H9 (cell line): Measurements from ENCODE around the gene GSG1L. TPM values are rescaled to one million over a fixed set of nuclear protein-coding genes. Genes with fewer than 3 reads are reported as not detected.

ENCODE experiments used
- DNase-seq: peaks from one replicate; pipeline ENCODE4 v3.0.0-alpha.2; 2017
- H2AFZ ChIP-seq: one replicate; pipeline ENCODE4 v1.6.1; 2013; ENCODE audit warnings: mild to moderate bottlenecking, low read length, control low read depth, moderate library complexity
- H2AK5ac ChIP-seq: 2 replicates; pipeline ENCODE4 v1.6.1; 2013; ENCODE audit warnings: low read length, control low read depth, mixed read lengths; ENCODE audit not compliant: insufficient read length
- H2BK120ac ChIP-seq: one replicate; pipeline ENCODE4 v1.6.1; 2013; ENCODE audit warnings: low read depth, mild to moderate bottlenecking, low read length, control low read depth, inconsistent platforms; ENCODE audit not compliant: poor library complexity, severe bottlenecking
- H2BK12ac ChIP-seq: 2 replicates; pipeline ENCODE4 v1.6.1; 2013; ENCODE audit warnings: low read length, control low read depth, mixed read lengths, low read depth; ENCODE audit not compliant: insufficient read length
- H2BK15ac ChIP-seq: 2 replicates; pipeline ENCODE4 v1.6.1; 2013; ENCODE audit warnings: low read depth, low read length, control low read depth
- H2BK20ac ChIP-seq: one replicate; pipeline ENCODE4 v1.6.1; 2013; ENCODE audit warnings: low read depth, mild to moderate bottlenecking, low read length, control low read depth, inconsistent platforms; ENCODE audit not compliant: poor library complexity, severe bottlenecking
- H2BK5ac ChIP-seq: 2 replicates; pipeline ENCODE4 v1.6.1; 2013; ENCODE audit warnings: low read length, control low read depth, mixed read lengths; ENCODE audit not compliant: insufficient read length
- H3K14ac ChIP-seq: 2 replicates; pipeline ENCODE4 v1.6.1; 2013; ENCODE audit warnings: low read length, control low read depth; ENCODE audit not compliant: insufficient read depth
- H3K18ac ChIP-seq: 2 replicates; pipeline ENCODE4 v1.6.1; 2013; ENCODE audit warnings: low read depth, mild to moderate bottlenecking, mixed read lengths, low read length, control low read depth; ENCODE audit not compliant: insufficient read length
- H3K23ac ChIP-seq: 2 replicates; pipeline ENCODE4 v1.6.1; 2013; ENCODE audit warnings: low read length, control low read depth, mixed read lengths, low read depth; ENCODE audit not compliant: insufficient read length
- H3K23me2 ChIP-seq: 2 replicates; pipeline ENCODE4 v1.6.1; 2013; ENCODE audit warnings: low read depth, mild to moderate bottlenecking, mixed read lengths, low read length, control low read depth; ENCODE audit not compliant: insufficient read length, poor library complexity, severe bottlenecking
- H3K27ac ChIP-seq: 2 replicates; pipeline ENCODE4 v1.5.1; 2013; ENCODE audit warnings: low read length, control low read depth, mixed read lengths, low read depth; ENCODE audit not compliant: insufficient read length
- H3K27me3 ChIP-seq: 2 replicates; pipeline ENCODE4 v1.6.1; 2013; ENCODE audit warnings: low read length, control low read depth, inconsistent platforms; ENCODE audit not compliant: insufficient read depth
- H3K4ac ChIP-seq: 2 replicates; pipeline ENCODE4 v1.6.1; 2013; ENCODE audit warnings: low read depth, mild to moderate bottlenecking, control low read depth, inconsistent platforms, low read length, moderate library complexity
- H3K4me1 ChIP-seq: 2 replicates; pipeline ENCODE4 v1.6.1; 2013; ENCODE audit warnings: low read length, control low read depth, inconsistent platforms; ENCODE audit not compliant: insufficient read depth
- H3K4me2 ChIP-seq: 2 replicates; pipeline ENCODE4 v1.6.1; 2013; ENCODE audit warnings: low read length, control low read depth, mixed read lengths; ENCODE audit not compliant: insufficient read length, insufficient read depth
- H3K56ac ChIP-seq: 2 replicates; pipeline ENCODE4 v1.6.1; 2013; ENCODE audit warnings: low read depth, mild to moderate bottlenecking, mixed read lengths, low read length, control low read depth; ENCODE audit not compliant: insufficient read length
- H3K79me1 ChIP-seq: 2 replicates; pipeline ENCODE4 v1.6.1; 2013; ENCODE audit warnings: low read depth, mild to moderate bottlenecking, moderate library complexity, low read length, control low read depth, inconsistent platforms; ENCODE audit not compliant: insufficient read depth, poor library complexity, severe bottlenecking
- H3K79me2 ChIP-seq: 2 replicates; pipeline ENCODE4 v1.6.1; 2013; ENCODE audit warnings: low read length, control low read depth, inconsistent platforms; ENCODE audit not compliant: insufficient read depth
- H3K9ac ChIP-seq: 2 replicates; pipeline ENCODE4 v1.6.1; 2013; ENCODE audit warnings: low read length, control low read depth, mixed read lengths; ENCODE audit not compliant: insufficient read length; ENCODE audit errors: extremely low read depth
- H3K9me3 ChIP-seq: one replicate; pipeline ENCODE4 v1.6.1; 2013; ENCODE audit warnings: low read depth, low read length, inconsistent platforms; ENCODE audit not compliant: control insufficient read depth
- H3T11ph ChIP-seq: one replicate; pipeline ENCODE4 v1.6.1; 2013; ENCODE audit warnings: mild to moderate bottlenecking, low read length, control low read depth, inconsistent platforms
- H4K20me1 ChIP-seq: one replicate; pipeline ENCODE4 v1.6.1; 2013; ENCODE audit not compliant: control insufficient read depth, insufficient read length, insufficient read depth
- H4K5ac ChIP-seq: 2 replicates; pipeline ENCODE4 v1.6.1; 2013; ENCODE audit warnings: low read depth, mild to moderate bottlenecking, mixed read lengths, low read length, control low read depth; ENCODE audit not compliant: insufficient read length
- H4K8ac ChIP-seq: replicated peaks from 2 replicates; pipeline ENCODE4 v1.6.1; 2013; ENCODE audit warnings: low read length, control low read depth, mixed read lengths, low read depth; ENCODE audit not compliant: insufficient read length
- H4K91ac ChIP-seq: 2 replicates; pipeline ENCODE4 v1.6.1; 2013; ENCODE audit warnings: low read depth, mild to moderate bottlenecking, moderate library complexity, mixed read lengths, low read length, control low read depth; ENCODE audit not compliant: insufficient read length
- H3K27ac Mint-ChIP-seq, 3 experiments: 2 replicates in 2 of 3; 3 replicates in 1 of 3; pipeline ENCODE4 v1.8.0; 2020 to 2021; ENCODE audit warnings: mixed read lengths in 3 of 3, mild to moderate bottlenecking in 1 of 3, moderate library complexity in 1 of 3
- H3K27me3 Mint-ChIP-seq: 2 replicates; pipeline ENCODE4 v1.8.0; 2021; ENCODE audit warnings: low read depth, mild to moderate bottlenecking, moderate library complexity, mixed read lengths
- H3K36me3 Mint-ChIP-seq, 3 experiments: 2 replicates in 2 of 3; 3 replicates in 1 of 3; pipeline ENCODE4 v1.8.0; 2020 to 2021; ENCODE audit warnings: low read depth in 3 of 3, mixed read lengths in 3 of 3; ENCODE audit not compliant: insufficient read depth in 1 of 3
- H3K4me1 Mint-ChIP-seq, 2 experiments: 2 replicates each; pipeline ENCODE4 v1.8.0; 2020; ENCODE audit warnings: mixed read lengths in 2 of 2
- H3K4me3 Mint-ChIP-seq, 2 experiments: 2 replicates in 1 of 2; 3 replicates in 1 of 2; pipeline ENCODE4 v1.8.0; 2020 to 2021; ENCODE audit warnings: mild to moderate bottlenecking in 2 of 2, mixed read lengths in 2 of 2, moderate library complexity in 1 of 2
- H3K9me3 Mint-ChIP-seq, 2 experiments: 2 replicates in 1 of 2; 3 replicates in 1 of 2; pipeline ENCODE4 v1.8.0; 2020; ENCODE audit warnings: mild to moderate bottlenecking in 2 of 2, mixed read lengths in 2 of 2, moderate library complexity in 1 of 2
- WGBS: extraction: QIAGEN DNeasy Blood & Tissue Kit; methylation state at CpG from one replicate; pipeline ENCODE4 v1.1.7; 2013; ENCODE audit warnings: missing lambda C conversion rate, low lambda C conversion rate, mixed read lengths; ENCODE audit not compliant: insufficient read length; ENCODE audit errors: extremely low coverage; 5-methylcytosine and 5-hydroxymethylcytosine counted together
- total RNA-seq: library from RNA; stranded (reverse); gene quantifications from 2 replicates; pipeline ENCODE4 v1.2.1, GENCODE V29; 2021
- TF ChIP-seq, protein P1 (sequence below): fragments of 200-600 bp; sonication (generic); conservative IDR thresholded peaks from 3 replicates; pipeline ENCODE4 v1.8.0; 2021; ENCODE audit warnings: antibody characterized with exemption, mild to moderate bottlenecking

The GSG1L gene
- total RNA-seq, 1 experiment from 2014 or later: 0.35 TPM

DNA sequence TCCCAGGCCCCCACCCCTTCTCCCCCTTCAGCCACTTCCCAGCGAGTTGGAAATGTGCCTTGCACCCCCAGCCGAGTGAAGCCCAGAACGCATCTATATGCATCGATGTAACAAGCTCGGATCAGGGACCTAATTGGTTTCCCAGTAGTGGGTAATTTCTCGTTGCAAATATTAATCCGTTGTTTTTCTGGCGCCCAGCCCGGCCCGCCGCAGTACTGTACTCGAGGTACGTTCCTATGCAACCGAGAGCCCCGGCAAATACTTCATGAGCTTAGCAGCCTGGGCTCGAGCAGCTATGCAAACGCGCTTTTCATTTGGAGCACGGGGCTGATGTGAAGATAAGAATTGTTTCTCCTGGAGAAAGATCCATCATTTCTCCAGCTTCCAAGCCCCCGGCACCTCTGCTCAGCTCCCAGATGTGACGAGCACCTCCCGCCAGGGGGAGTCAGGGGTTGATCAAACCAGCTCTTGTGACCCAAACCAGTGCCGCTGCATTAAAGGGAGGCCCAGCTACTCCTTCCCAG is 283.8 kb downstream of the GSG1L start:
- no peak overlapping the region for H2AFZ ChIP-seq
- H2BK5ac ChIP-seq: no peak overlapping the region
- Mint-ChIP-seq H3K36me3 (no peaks in the 10 kb centered on the region), H3K4me1 (peaks cover 0 to 9% of the 10 kb centered on the region in 2 experiments; a peak in 2 of 4 replicates), H3K27ac (peak overlapping the region in 1 of 3 experiments; percentile 51; a peak in 3 of 7 replicates), H3K9me3 (no peaks in the 10 kb centered on the region), H3K4me3 (no peak overlapping the region), H3K27me3 (no peaks in the 10 kb centered on the region)
- H2BK20ac ChIP-seq: no peak overlapping the region
- no peaks in the 10 kb centered on the region for H3K79me1 ChIP-seq
- H3K79me2 ChIP-seq: no peaks in the 10 kb centered on the region
- H3T11ph ChIP-seq: no peak overlapping the region
- H4K91ac ChIP-seq: no peak overlapping the region
- H3K23me2 ChIP-seq: no peaks in the 10 kb centered on the region
- H3K27ac ChIP-seq: no peak overlapping the region
- peak; percentile 80 for DNase-seq
- TF ChIP-seq, protein P1, sequence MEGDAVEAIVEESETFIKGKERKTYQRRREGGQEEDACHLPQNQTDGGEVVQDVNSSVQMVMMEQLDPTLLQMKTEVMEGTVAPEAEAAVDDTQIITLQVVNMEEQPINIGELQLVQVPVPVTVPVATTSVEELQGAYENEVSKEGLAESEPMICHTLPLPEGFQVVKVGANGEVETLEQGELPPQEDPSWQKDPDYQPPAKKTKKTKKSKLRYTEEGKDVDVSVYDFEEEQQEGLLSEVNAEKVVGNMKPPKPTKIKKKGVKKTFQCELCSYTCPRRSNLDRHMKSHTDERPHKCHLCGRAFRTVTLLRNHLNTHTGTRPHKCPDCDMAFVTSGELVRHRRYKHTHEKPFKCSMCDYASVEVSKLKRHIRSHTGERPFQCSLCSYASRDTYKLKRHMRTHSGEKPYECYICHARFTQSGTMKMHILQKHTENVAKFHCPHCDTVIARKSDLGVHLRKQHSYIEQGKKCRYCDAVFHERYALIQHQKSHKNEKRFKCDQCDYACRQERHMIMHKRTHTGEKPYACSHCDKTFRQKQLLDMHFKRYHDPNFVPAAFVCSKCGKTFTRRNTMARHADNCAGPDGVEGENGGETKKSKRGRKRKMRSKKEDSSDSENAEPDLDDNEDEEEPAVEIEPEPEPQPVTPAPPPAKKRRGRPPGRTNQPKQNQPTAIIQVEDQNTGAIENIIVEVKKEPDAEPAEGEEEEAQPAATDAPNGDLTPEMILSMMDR: peak; percentile 74
- no peak overlapping the region for H4K5ac ChIP-seq
- H3K14ac ChIP-seq: no peak overlapping the region
- no peaks in the 10 kb centered on the region for H3K27me3 ChIP-seq
- H2AK5ac ChIP-seq: no peak overlapping the region
- no peak overlapping the region for H4K8ac ChIP-seq
- H3K56ac ChIP-seq: no peak overlapping the region
- no peaks in the 10 kb centered on the region for H4K20me1 ChIP-seq
- no peaks in the 10 kb centered on the region for H3K4me1 ChIP-seq
- no peak overlapping the region for H2BK15ac ChIP-seq
- H2BK120ac ChIP-seq: no peak overlapping the region
- H3K9me3 ChIP-seq: no peaks in the 10 kb centered on the region
- no peak overlapping the region for H3K4ac ChIP-seq
- no peak overlapping the region for H3K9ac ChIP-seq
- H2BK12ac ChIP-seq: no peak overlapping the region
- no CpG with 5 or more reads among the region's 23 CpGs for WGBS
- no peak overlapping the region for H3K23ac ChIP-seq
- H3K18ac ChIP-seq: no peak overlapping the region
- no peak overlapping the region for H3K4me2 ChIP-seq
